Effector CD4-positive, alpha-beta T cell (primary cell): ENCODE data around the gene AK1.
A peak's percentile ranks its signal among the peaks of the same experiment; 100 is the strongest.
"Not testable (repeated sequence)": the region's sequence is repeated elsewhere in the genome, so short reads cannot be mapped to it uniquely, and the experiment has no call there.

Experiments
- DNase-seq: peaks from one replicate; pipeline ENCODE4 v3.0.0-alpha.2; 2020

The AK1 gene

GRCh38 chr9:127883959-127884358 is 6.5 kb upstream of the AK1 start:
- no peak for DNase-seq

DNA sequence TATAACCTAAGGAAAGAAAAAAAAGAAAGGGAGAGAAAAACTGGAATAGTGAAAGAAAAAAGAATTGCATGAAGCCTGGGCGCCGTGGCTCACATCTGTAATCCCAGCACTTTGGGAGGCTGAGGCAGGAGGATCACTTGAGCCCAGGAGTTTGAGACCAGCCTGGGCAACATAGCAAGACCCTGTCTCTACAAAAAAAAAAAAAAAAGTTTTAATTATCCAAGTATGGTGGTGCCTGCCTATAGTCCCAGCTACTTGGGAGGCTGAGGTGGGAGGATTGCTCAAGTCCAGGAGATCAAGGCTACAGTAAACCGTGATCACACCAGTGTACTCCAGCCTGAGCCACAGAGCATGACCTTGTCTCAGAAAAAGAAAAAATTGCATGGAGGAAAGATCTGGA is 4.2 kb upstream of the AK1 start:
- DNase-seq, result not testable (repeated sequence)

DNA sequence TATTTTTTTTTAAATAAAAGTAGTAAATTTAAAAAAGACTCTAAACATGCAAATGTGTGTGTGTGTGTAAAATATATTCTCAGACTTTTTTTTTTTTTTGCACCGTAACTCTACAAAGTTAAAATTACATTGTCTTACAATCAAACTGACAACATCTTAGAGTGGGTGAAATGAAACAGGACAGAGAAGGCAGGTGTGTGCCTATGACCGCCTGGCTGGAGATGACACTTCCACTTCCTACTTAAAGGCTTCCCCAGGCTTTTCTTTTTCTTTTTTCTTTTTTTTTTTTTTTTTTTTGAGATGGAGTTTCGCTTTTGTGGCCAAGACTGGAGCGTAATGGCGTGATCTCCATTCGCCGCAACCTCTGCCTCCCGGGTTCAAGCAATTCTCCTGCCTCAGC is 2.7 kb upstream of the AK1 start:
- no peak for DNase-seq

GRCh38 chr9:127878652-127879390 is 1.3 kb upstream of the AK1 start:
- no peak for DNase-seq

- DNase-seq, result no peak
These were observed 651 bp upstream of the AK1 start for GRCh38 chr9:127878001-127878651.

DNA sequence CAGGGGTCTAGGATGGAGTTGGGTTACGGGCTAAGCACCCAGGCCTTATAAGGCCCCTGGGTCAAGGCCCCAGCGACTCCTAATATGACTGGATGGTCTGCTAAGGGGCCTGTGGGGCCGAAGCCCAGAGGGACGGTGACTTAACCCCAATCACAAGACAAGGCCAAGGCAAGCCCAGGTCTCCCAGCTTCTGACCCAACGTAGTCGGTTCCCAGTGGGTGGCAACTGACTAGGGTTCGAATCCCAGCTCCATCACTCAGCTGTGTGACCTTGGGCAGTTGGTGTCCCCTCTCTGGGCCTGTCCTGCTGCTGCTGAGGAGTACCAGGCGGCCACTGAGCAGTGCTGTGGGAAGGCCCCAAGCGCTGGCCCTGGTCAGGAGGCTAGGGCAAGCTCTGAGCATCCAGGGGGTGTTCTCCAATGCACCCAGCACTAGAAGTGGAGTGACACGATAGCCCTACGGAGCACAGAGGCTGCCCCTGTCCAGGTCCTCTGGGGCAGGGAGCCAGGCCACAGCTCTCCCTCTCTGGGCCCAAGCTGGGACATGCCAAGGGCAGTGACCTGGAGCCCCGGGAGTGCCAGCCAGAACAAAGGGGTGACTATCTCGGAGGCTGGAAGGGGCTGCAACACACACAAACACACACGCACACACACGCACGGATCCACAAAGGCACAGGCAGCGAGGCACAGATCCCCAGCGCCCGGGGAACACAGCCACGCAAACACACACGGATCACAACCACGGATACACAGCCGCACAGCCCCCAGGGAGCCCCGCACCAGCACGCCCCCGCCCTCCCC is 512 bp downstream of the AK1 start:
- no peak for DNase-seq

- no peak for DNase-seq
These were observed 1.3 kb downstream of the AK1 start for GRCh38 chr9:127876026-127876763.

- DNase-seq, result no peak
These were observed 2.0 kb downstream of the AK1 start for GRCh38 chr9:127875306-127875966.

- no peak for DNase-seq
These were observed 2.9 kb downstream of the AK1 start for GRCh38 chr9:127874301-127875221.

- DNase-seq, result no peak
These were observed 3.6 kb downstream of the AK1 start for GRCh38 chr9:127873886-127874285.

DNA sequence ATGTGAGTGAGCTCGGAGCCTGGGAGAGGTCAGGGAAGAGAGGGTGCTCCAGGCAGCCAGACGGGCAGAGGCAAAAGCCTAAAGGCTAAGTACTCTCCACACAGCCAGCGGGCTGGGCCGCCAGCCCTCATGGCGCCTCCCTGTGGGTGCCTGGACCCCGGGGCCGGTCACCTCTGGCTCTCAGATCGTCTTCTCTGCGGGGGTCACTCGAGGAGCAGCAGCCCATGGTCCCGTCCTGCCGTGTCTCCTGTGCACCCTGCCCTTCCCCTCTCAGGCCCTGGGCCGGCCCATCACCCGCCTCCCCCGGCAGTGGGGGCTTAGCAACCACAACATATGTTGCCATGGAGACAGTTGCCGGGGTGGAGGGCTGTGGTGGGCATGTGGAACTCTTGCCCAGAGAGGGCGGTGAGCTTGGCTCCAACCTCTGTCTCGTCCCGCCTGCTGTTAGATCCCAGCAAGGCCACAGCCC is 4.2 kb downstream of the AK1 start:
- no peak for DNase-seq

DNA sequence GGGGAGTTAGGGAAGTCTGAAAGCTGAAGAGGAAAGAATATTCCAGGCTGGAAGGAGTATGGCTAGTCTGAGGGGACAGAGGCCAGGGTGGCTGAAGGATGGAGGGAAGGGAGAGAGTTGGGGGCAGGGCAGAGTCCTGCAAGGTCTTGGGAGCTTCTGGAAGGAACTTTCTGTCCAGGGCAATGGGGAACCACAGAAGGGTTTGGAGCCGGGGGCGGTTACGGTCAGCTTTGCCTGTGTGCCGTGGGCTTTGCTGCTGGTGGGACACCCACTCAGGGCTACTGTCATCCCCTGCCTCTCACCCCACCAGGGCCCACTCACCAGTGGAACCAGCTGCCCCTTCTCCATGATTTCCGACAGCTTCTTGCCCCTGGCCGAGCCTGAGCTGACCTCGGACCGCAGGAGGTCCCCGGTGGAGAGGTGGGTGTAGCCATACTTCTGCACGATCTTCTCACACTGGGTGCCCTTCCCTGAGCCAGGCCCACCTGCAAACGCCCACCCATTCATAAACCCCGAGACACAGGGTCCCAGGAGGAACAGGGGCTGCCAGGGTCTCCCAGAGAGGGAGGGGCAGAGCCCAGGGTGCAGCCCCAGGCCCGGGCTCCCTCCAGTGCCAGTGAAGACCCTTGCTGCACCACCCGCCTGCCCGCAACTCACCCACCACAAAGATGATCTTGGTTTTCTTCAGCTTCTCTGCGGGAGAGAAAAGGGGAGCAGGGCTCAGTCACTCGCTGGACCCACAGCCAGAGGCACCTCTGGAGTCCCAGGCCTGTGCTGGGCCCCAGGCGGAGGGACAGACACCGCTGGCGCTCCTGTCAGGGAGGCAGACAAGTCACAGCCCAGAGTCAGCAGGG is 4.9 kb downstream of the AK1 start:
- DNase-seq, result no peak

GRCh38 chr9:127871531-127871930 is 5.9 kb downstream of the AK1 start:
- DNase-seq, result no peak

DNA sequence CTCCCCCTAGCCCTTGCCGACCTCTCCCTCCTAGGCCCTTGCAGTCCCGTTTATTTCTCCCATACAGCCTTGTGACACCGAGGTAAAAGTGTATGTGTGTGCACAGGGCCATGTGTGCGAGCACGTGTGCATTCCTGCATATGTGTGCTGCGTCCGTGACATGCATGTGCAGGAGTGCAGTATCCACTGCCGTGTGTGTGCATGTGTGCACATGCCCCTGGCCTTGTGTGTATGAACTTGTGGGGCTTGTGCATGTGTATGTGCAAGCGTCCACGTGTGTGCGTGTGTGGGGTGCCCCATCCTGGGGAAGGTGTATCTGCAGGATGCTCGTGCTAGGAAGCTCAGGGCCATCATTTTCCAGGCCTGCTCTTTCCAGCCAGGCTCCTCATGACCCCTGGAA is 6.6 kb downstream of the AK1 start:
- DNase-seq, result no peak

DNA sequence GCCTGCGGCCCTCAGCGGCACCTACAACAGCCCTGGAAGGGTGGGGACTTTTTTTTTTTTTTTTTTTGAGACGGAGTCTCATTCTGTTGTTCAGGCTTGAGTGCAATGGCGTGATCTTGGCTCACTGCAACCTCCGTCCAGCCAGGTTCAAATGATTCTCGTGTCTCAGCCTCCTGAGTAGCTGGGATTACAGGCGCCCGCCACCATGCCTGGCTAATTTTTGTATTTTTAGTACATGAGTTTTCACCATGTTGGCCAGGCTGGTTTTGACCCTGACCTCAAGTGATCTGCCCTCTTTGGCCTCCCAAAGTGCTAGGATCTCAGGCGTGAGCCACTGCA is 7.4 kb downstream of the AK1 start:
- not testable (repeated sequence) for DNase-seq

- peak; percentile 71 for DNase-seq
These were observed 7.9 kb downstream of the AK1 start for GRCh38 chr9:127869310-127870152.

DNA sequence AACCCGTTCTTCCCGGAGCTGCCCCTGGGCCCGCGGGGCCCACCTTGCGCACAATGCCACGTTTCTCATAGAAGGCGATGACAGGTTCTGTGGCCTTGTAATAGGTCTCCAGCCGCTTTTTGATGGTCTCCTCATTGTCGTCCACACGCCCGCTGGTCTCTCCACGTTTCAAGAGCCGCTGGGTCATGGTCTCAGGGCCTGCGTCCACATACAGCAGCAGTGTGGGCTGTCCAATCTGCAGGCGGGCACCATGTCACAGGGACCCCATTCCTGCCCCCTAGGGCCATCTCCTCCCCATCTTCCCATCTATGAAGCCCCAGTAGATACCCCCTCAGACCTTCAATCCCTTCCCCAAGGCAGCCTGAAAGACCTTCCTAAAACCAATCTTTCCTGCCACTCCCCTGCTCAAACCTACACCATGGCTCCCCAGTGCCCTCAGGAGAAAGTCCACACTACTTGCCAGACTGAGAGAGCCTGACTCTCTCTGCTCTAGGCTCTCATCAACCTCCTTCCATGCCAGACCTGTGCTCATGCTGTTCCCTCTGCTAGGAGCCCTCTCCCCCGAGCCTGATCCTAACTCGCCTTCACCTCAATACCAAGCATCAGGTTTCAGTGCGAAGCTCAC is 9.1 kb downstream of the AK1 start:
- DNase-seq, result no peak

DNA sequence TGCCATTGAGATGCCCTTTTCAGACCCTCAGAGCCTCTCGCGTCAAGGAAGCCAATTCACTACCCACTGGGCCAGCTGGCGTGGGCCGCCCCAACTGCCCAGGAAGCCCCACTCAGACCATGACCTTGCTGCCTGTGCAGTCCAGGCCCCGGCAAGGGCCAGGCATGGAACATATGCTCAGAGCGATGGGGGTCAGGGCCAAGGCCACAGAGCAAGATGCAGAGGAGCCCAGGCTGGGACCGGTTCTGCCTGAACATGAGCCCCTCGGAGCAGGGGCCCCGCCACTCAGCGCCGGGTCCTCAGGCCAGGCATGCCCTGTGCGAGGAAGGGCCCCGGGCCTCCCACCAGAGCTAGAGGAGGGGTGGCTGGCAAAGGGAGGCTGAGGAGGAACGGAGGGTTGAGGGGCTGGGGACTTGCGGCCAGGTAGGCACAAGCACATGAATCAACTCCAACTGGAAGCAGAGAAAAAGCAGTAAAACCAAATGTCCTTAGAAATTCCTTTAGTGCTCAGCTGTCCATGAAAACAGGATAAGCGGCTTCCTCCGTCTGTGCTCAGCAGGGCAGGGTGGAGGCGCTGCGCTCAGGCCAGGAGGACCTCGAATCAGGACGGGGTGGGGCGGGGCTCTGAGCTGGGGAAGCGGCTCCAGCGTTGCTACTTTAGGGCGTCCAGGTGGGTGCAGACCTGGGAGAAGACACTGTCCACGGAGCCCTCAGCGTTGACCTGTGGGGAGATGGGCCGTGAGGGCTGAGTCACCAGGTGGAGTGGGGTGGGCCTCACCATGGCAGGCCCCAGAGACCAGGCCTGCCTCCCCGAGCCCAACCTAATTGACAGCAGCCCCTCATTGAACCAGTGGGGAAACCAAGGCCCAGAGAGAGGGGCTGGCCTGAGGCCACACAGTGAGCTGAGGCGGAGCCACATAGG is 9.9 kb downstream of the AK1 start:
- DNase-seq, result no peak
